ENCODE measurements around the gene GPR89A.
"Not testable (repeated sequence)": the region's sequence is repeated elsewhere in the genome, so short reads cannot be mapped to it uniquely, and the experiment has no call there.

The GPR89A gene

GRCh38 chr1:145717833-145718232 lies 110.0 kb downstream of the GPR89A start:
- no peak for DNase-seq (ENCODE audit: low read depth in 2 of 2)

- not testable (repeated sequence) for DNase-seq (ENCODE audit: low read depth in 2 of 2)
Measured at GRCh38 chr1:145718465-145718864, 110.7 kb downstream of the GPR89A start.

GRCh38 chr1:145719230-145720079 lies 111.7 kb downstream of the GPR89A start, which contains the start of gene CD160:
TSS of gene CD160 (plus strand) at chr1:145719499. CDS start at chr1:145728328, 8,829 bp downstream.
- DNase-seq (ENCODE audit: low read depth in 2 of 2): no peak
